C4-2B (cell line): Measurements from ENCODE around the gene AURKAIP1.

Source experiments
- H3K27ac ChIP-seq: fragments of 450-650 bp; 2 replicates; pipeline ENCODE4 v1.5.1; 2017
- ZFX ChIP-seq: fragments of 450-650 bp; IDR thresholded peaks from 2 replicates; pipeline ENCODE4 v1.6.1; 2017
- TF ChIP-seq, protein P1 (sequence below): fragments of 450-650 bp; conservative IDR thresholded peaks from 2 replicates; pipeline ENCODE4 v1.5.1; 2017; ENCODE audit warnings: mild to moderate bottlenecking

The AURKAIP1 gene

DNA sequence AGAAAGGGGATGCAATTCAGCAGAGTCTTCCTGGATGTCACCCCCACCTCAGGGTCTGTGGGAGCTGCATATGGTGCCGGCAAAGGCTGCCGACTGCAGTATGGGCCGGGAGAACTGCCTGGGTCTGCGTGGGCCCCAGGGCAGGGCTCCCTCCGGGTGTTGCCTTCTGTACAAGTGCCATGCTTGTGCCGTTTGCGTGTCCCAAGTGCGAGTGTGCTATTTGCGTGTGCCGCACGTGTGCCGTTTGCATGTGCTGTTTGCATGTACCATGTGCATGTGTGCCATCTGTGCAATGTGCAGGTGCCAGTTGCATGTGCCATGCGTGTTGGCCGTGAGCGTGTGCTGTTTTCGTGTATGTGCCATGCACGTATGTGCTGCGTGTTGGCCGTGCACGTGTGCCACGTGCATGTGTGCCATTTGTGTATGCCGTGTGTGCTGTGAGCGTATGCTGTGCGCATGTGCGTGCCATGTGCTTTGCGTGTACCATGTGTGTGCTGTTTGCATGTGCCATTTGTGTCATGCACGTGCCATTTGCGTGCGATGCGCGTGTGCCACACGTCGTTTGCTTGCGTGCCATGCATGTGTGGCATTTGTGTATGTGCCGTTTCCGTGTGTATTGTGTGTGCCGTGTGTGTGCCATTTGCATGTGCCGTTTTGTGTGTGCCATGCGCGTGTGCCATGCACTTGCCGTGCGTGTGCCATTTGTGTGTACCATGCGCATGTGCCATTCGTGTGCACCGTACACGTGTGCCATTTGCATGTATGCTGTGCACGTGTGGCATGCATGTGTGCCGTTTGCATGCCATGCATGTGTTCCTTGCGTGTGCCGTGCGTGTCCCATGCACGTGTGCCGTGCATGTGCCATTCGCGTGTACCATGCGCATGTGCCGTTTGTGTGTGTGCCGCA, 45.5 kb downstream of the AURKAIP1 start:
- H3K27ac ChIP-seq = no peak overlapping the region
- no peak for TF ChIP-seq ZFX
- TF ChIP-seq, protein P1, sequence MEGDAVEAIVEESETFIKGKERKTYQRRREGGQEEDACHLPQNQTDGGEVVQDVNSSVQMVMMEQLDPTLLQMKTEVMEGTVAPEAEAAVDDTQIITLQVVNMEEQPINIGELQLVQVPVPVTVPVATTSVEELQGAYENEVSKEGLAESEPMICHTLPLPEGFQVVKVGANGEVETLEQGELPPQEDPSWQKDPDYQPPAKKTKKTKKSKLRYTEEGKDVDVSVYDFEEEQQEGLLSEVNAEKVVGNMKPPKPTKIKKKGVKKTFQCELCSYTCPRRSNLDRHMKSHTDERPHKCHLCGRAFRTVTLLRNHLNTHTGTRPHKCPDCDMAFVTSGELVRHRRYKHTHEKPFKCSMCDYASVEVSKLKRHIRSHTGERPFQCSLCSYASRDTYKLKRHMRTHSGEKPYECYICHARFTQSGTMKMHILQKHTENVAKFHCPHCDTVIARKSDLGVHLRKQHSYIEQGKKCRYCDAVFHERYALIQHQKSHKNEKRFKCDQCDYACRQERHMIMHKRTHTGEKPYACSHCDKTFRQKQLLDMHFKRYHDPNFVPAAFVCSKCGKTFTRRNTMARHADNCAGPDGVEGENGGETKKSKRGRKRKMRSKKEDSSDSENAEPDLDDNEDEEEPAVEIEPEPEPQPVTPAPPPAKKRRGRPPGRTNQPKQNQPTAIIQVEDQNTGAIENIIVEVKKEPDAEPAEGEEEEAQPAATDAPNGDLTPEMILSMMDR = no peak

DNA sequence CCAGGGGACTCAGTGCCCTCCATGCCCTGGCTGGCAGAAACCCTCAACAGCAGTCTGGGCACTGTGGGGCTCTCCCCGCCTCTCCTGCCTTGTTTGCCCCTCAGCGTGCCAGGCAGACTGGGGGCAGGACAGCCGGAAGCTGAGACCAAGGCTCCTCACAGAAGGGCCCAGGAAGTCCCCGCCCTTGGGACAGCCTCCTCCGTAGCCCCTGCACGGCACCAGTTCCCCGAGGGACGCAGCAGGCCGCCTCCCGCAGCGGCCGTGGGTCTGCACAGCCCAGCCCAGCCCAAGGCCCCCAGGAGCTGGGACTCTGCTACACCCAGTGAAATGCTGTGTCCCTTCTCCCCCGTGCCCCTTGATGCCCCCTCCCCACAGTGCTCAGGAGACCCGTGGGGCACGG, 46.8 kb downstream of the AURKAIP1 start:
- H3K27ac ChIP-seq = no peak overlapping the region
- no peak for TF ChIP-seq ZFX
- TF ChIP-seq, protein P1 = no peak

DNA sequence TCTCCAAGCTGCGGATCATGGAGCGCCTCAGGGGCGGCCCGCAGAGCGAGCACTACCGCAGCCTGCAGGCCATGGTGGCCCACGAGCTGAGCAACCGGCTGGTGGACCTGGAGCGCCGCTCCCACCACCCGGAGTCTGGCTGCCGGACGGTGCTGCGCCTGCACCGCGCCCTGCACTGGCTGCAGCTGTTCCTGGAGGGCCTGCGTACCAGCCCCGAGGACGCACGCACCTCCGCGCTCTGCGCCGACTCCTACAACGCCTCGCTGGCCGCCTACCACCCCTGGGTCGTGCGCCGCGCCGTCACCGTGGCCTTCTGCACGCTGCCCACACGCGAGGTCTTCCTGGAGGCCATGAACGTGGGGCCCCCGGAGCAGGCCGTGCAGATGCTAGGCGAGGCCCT, 47.7 kb downstream of the AURKAIP1 start:
- TF ChIP-seq, protein P1 = no peak
- no peak for TF ChIP-seq ZFX
- H3K27ac ChIP-seq = no peak overlapping the region

DNA sequence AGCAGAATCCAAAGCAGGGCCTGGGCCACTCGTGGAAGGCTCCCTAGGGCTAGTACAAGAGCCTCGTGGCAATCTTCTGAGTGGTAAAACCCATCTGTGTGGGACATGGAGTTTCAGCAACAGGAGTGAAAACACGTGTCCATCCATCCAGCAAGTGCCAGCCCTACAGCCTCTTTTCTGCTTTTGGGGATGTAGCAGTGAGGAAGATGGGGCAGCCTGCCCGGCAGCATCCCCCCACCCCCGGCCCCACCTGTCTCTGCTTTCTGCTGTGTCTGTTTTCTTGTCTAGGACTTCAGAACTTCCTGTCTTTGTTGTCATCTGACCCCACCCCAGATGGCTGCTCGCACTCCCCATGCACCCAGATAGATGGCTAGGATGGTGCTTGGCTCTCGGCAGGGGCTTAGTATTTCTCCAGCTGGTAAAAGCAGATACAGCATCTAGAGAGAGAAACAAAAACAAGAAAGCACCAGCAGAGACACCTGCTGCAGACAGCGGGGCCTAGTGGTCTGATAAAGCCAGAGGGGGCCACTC, 48.9 kb downstream of the AURKAIP1 start:
- peak overlapping the region; percentile 97 for H3K27ac ChIP-seq
- TF ChIP-seq, protein P1 = no peak
- TF ChIP-seq ZFX = no peak

DNA sequence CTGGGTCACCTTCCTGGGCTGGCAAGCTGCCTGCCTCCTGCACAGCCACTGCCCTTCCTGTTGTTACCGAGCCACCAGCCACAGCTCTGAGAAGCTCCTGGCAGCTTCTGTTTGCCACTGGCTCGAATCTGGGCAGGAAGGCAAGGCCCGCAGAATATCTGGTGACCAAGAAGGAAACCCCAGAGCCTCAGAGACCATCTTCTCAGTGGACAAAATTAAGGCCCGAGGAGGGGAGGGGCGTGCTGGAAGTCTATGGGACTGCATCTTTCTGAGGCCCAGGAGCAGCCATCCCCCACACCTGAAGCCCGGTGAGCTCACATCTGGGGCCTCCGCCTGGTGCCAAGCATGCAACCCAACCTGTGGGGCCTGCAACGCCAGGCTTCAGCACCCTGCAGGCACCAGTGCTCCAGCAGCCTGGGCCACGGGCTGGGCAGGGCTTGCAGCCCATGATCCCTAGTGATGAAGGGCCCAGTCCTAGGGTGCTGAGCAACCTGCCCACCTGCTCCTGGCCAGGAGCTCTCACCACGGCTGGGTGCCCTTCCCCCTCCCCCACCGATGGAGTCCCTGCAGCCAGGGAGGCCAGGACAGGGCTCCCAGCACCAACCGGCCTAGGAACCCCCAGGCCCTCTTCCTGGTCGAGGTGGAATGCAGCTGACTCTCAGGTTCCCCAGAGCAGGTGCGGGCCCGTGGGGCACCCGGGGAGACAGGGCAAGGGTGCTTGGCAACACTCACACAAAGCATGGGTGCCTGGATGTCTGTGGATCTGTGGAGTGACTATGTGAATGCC, 49.5 kb downstream of the AURKAIP1 start:
- peak overlapping the region; percentile 97 for H3K27ac ChIP-seq
- TF ChIP-seq, protein P1 = no peak
- TF ChIP-seq ZFX = no peak; the same call in 1 of the 2 replicates

DNA sequence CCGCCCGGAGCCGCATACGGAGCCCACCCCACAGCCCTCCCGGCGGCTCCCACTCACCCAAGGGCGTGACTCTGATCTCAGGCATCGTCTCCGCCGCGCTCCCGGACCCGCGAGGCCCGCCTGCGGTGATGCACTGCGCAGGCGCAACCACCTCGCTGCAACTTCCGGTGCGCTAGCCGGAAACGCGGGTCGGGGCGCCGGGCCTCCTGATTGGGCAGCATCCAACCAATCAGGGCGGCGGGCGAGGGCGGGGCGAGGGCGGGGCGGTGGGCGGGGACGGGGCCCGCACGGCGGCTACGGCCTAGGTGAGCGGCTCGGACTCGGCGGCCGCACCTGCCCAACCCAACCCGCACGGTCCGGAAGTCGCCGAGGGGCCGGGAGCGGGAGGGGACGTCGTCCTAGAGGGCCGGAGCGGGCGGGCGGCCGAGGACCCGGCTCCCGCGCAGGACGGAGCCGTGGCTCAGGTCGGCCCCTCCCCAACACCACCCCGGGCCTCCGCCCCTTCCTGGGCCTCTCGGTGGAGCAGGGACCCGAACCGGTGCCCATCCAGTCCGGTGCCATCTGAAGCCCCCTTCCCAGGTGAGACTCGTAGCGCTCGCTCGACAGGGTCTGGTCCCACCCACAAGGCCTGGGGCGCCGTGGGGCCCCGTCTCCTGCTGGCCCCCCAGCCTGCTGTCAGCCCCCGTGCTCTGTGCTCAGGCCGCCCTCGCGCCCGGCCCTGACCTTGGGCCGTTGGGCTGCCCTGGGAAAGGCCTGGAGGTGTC, 50.3 kb downstream of the AURKAIP1 start, which contains the start of the genes CPTP and INTS11:
Gene CPTP (plus strand): TSS at position 279 of the 764 bp plus-strand sequence. CDS start 2,109 bp downstream, outside the sequence.
Gene INTS11 (minus strand): TSS at position 137 of the 764 bp plus-strand sequence. CDS start 52 bp downstream, at position 85.
- TF ChIP-seq ZFX = peak; percentile 75; the same call in 1 of the 2 replicates
- TF ChIP-seq, protein P1 = no peak
- H3K27ac ChIP-seq = peak within 1 kb of the TSS; percentile 97
